Measurements from ENCODE around the gene FNDC8.
"Not testable (repeated sequence)": the region's sequence is repeated elsewhere in the genome, so short reads cannot be mapped to it uniquely, and the experiment has no call there.

The FNDC8 gene

GRCh38 chr17:35099908-35100307 is 21.5 kb upstream of the FNDC8 start:
- Histone ChIP-seq H3K36me3 (replicated peaks) (peaks cover 8% of the 10 kb centered on the region), H3K4me3 (ENCODE audit: low read depth, low read length) (no peak overlapping the region), H3K27me3 (replicated peaks) (no peaks in the 10 kb centered on the region), H3K27ac (no peak overlapping the region)
- in situ Hi-C loops (cut with HindIII; ENCODE audit: low pct_ligation_motif_present, low sequenced_read_pairs), result no loop called here
- no peak for TF ChIP-seq CTCF (IDR thresholded peaks at IDR 0.05; ENCODE audit: low read depth, low read length, missing control alignments)
- DNase-seq, result no peak

GRCh38 chr17:35101036-35101435 is 20.4 kb upstream of the FNDC8 start:
- Histone ChIP-seq H3K36me3 (replicated peaks) (peaks cover 15% of the 10 kb centered on the region), H3K27ac (no peak overlapping the region), H3K4me3 (ENCODE audit: low read depth, low read length) (no peak overlapping the region), H3K27me3 (replicated peaks) (no peaks in the 10 kb centered on the region)
- no peak for DNase-seq
- in situ Hi-C loops (cut with HindIII; ENCODE audit: low pct_ligation_motif_present, low sequenced_read_pairs), result no loop called here
- no peak for TF ChIP-seq CTCF (IDR thresholded peaks at IDR 0.05; ENCODE audit: low read depth, low read length, missing control alignments)

GRCh38 chr17:35101725-35102124 is 19.7 kb upstream of the FNDC8 start:
- no peak for TF ChIP-seq CTCF (IDR thresholded peaks at IDR 0.05; ENCODE audit: low read depth, low read length, missing control alignments)
- peaks cover 20% of the 10 kb centered on the region for H3K36me3 ChIP-seq (replicated peaks)
- in situ Hi-C loops (cut with HindIII; ENCODE audit: low pct_ligation_motif_present, low sequenced_read_pairs), result no loop called here
- no peaks in the 10 kb centered on the region for H3K27me3 ChIP-seq (replicated peaks)
- H3K4me3 ChIP-seq (ENCODE audit: low read depth, low read length), result no peak overlapping the region
- no peak overlapping the region for H3K27ac ChIP-seq
- no peak for DNase-seq

GRCh38 chr17:35103271-35103670 is 18.1 kb upstream of the FNDC8 start:
- Histone ChIP-seq H3K27ac (no peak overlapping the region), H3K27me3 (replicated peaks) (no peaks in the 10 kb centered on the region), H3K36me3 (replicated peaks) (peaks cover 20% of the 10 kb centered on the region), H3K4me3 (ENCODE audit: low read depth, low read length) (no peak overlapping the region)
- DNase-seq, result no peak
- TF ChIP-seq CTCF (IDR thresholded peaks at IDR 0.05; ENCODE audit: low read depth, low read length, missing control alignments), result no peak
- in situ Hi-C loops (cut with HindIII; ENCODE audit: low pct_ligation_motif_present, low sequenced_read_pairs), result no loop called here

- H3K27me3 ChIP-seq (replicated peaks), result no peaks in the 10 kb centered on the region
- TF ChIP-seq CTCF (IDR thresholded peaks at IDR 0.05; ENCODE audit: low read depth, low read length, missing control alignments), result no peak
- in situ Hi-C loops (cut with HindIII; ENCODE audit: low pct_ligation_motif_present, low sequenced_read_pairs), result no loop called here
- no peak overlapping the region for H3K27ac ChIP-seq
- H3K4me3 ChIP-seq (ENCODE audit: low read depth, low read length), result no peak overlapping the region
- no peak for DNase-seq
- H3K36me3 ChIP-seq (replicated peaks), result peaks cover 20% of the 10 kb centered on the region
These were observed 16.5 kb upstream of the FNDC8 start for GRCh38 chr17:35104844-35105450.

- H3K36me3 ChIP-seq (replicated peaks); H3K4me3 ChIP-seq (ENCODE audit: low read depth, low read length); H3K27me3 ChIP-seq (replicated peaks); DNase-seq; H3K27ac ChIP-seq; in situ Hi-C loops (cut with HindIII; ENCODE audit: low pct_ligation_motif_present, low sequenced_read_pairs): not testable (repeated sequence)
These were observed 10.6 kb upstream of the FNDC8 start for GRCh38 chr17:35110791-35111190.

Data from brain microvascular endothelial cell (primary cell).